GM18511 (cell line): ENCODE data around the gene LVRN.
A peak's percentile ranks its signal among the peaks of the same experiment; 100 is the strongest.

Experiments
- ATAC-seq: cut with Tn5 transposase; IDR thresholded peaks from one replicate; pipeline ENCODE4 v1.9.1; 2021; ENCODE audit warnings: mild to moderate bottlenecking, moderate library complexity; ENCODE audit not compliant: unreplicated experiment

Gene LVRN

DNA sequence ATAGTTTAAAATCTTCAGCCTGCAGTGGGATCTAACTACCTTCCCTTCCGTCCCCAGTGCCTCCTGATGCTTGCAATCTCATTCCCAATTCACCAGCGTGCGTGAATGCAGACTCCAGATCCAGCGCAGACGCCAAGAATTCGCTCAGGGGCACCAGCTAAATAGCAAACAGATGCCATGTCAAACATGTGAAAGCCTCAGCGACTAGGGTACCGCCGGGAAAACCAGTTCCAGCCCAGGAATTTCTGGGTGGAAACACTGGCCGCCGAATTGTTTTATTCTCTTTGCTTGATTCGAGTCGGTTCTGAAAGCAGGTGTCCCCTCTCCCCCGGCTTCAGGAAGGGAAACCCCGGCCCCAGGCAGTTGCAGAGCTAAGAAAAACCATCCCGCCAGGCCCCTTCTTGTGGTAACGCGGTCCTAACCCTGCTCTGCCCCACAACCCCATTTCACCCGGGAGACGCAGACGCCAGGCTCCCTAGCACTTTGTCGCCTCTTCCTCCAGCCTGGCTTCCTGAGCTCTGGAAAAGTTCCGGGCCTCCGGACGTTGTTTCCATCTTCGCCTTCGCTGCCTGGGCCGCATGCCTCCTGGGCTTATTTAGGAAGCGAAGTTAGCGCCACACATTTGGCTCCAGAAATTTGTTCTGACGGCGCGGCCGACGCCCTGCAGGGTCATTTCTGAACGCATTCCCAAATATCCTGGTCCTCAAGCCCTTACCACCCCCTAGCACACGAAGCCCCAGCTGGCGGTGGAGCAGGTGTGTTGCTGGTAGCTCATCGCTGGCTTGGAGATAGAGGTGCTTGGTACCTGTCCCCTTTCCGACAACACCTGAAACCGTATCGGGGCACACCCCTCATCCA, 665 bp upstream of the LVRN start:
- no peak for ATAC-seq

DNA sequence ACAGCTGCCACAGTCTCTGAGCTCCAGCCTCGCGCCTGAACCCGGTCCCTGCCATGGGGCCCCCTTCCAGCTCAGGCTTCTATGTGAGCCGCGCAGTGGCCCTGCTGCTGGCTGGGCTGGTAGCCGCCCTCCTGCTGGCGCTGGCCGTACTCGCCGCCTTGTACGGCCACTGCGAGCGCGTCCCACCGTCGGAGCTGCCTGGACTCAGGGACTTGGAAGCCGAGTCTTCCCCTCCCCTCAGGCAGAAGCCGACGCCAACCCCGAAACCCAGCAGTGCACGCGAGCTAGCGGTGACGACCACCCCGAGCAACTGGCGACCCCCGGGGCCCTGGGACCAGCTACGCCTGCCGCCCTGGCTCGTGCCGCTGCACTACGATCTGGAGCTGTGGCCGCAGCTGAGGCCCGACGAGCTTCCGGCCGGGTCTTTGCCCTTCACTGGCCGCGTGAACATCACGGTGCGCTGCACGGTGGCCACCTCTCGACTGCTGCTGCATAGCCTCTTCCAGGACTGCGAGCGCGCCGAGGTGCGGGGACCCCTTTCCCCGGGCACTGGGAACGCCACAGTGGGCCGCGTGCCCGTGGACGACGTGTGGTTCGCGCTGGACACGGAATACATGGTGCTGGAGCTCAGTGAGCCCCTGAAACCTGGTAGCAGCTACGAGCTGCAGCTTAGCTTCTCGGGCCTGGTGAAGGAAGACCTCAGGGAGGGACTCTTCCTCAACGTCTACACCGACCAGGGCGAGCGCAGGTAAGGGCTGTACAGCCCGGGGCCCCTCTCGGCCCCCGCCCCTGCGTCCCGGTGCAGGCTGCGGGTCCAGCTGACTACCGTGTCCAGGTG, 509 bp downstream of the LVRN start:
- no peak for ATAC-seq

DNA sequence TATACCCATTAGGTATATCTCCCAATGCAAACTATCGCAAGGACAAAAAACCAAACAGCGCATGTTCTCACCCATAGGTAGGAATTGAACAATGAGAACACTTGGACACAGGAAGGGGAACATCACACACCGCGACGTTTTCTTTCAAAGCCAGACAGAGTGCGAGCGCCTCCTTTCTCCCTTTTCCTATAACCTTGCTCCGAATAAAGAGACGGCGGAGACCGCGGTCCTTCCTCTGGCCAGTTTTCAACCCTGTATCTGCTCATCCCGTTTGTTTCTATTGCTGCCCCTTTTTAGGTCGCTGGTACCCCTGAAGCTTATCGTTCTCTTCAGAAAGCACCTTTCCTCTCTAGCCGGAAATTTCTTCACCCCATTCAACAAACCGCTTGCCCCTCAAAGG, 1.3 kb downstream of the LVRN start:
- ATAC-seq: no peak

DNA sequence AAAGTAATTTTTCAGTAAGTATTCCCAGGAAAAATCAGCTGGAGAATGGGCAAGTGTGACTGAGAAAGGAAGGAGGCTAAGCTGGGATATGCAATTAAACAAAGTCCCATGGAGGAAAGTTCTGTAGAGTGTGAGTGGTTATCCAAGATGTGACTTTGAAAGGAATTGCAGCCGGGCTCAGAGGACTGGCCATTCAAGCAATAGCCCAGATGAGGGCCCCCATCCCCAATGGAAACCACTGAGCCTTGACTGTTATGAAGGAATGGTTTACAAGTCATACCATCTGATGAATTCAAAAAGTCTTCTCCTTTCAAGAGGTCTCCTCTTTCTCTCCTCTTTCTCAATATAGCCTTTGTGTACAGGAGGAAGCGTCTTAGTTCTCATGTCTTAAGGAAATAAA, 6.5 kb downstream of the LVRN start:
- no peak for ATAC-seq

DNA sequence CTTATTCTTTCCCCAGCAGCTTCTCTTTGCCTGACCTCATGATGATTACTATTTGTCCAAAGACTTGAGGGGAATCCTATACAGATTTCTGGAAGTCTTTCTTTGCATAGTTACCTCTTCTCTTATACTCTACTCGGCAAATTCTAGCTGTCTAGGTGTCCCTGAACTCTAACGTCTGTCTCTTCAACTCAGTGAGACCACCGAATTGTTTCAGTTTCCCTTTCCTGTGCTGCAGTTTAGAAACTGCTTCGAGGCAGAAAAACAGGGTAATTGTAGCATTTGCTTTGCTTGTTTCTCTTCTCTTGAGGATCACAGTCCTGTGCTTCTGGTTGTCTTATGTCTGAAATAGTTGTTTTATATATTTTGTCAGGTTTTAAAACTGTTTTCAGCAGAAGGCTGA, 14.8 kb downstream of the LVRN start:
- peak; percentile 88 for ATAC-seq

- no peak for ATAC-seq
Observed at GRCh38 chr5:115977988-115978387, 15.7 kb downstream of the LVRN start.

DNA sequence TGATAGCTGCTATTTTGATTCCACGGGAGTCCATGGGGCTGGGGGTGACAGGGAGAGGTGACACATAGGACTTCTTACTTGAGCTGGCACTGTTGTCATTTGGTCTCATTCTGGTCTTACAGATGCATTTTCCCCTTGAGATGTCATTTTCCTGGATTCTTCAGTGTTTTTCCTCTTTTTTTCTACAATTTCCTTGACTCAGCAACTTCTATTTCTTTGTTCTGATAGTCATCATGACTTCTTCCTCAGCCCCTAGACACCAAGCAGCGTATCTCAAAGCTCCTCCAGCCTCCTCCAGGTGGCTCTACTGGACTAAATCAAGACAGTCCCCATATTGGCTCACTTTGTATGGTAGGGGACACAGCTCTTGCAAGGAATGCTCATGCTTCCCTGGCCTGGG, 16.5 kb downstream of the LVRN start:
- ATAC-seq: no peak

- no peak for ATAC-seq
Observed at GRCh38 chr5:115979201-115980041, 17.1 kb downstream of the LVRN start.

GRCh38 chr5:115983519-115983918, 21.2 kb downstream of the LVRN start:
- ATAC-seq: no peak

GRCh38 chr5:115985802-115986757, 23.8 kb downstream of the LVRN start:
- no peak for ATAC-seq

DNA sequence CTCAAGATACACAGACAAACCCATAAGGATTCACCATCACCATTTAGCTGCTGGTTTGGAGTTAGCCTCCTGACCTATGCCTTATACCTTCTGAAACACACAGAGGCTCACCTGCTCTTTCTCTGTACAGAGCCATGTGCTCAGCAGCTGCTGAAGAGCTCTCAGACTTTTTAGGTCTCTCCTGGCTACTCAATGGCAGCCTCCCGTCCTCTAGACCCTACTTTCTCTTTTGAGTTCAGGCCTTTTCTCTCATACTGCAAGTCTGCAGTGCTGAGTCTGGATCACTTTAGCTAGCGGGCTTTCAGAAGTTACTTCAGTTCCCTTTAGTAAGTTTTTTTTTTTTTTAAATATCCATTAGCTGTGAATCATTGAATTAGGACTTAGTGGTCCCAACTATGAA, 25.7 kb downstream of the LVRN start:
- ATAC-seq: no peak

- ATAC-seq: no peak
Observed at GRCh38 chr5:115992848-115993350, 30.6 kb downstream of the LVRN start.

- ATAC-seq: no peak
Observed at GRCh38 chr5:115995351-115995750, 33.1 kb downstream of the LVRN start.

DNA sequence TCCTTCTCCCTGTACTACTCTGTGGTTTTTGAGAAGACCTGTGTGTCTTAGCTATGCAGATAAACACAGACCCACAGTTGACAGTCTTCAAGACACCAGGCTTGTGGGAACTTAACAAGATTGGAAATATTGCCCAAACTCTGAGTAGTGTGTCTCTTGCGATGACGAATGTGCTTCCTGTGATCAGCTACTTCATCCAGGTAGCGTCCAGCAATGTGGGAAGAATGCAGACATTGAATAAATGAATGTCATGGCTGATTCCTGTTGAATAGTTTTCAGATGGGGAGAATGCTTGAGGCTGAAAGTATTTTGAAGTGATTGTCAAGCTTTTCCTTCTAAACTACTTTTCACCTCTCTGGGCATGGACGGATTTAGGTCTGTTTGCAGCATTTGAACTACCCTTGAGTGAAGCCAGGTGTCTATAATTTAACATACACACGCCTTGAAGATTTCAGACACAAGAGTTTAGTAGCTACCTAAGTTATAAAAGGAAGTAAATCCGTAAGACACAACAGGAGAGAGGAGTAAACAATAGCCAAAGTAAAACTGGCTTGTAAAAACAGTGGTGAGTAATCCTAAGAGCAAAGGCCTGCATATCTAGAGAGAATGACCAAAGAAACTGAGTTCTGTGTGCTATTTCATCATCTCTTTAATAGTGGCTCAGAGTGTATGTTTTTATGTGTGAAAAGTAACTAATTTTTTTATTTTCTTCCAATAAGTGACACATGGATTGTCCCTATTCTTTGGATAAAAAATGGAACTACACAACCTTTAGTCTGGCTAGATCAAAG, 40.0 kb downstream of the LVRN start:
- no peak for ATAC-seq

DNA sequence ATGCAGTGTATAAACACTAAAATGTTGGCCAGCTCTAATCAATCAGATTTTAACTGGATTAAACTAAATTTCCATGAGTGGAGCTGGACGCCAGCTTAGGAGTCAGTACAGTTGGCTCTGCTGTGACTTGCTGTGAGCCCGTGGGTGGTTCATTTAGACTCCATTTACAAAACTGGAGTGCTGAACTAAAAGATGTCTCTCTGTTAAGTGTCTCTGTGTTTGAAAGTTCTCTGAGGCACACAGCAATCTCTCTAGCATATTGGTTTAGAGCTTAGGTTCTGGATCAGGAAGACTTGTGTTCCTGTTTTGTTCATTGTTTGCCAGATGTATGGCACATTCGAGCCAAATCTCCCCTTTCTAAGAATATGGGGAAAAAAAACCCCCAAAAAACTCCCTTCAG, 42.0 kb downstream of the LVRN start:
- ATAC-seq: no peak

DNA sequence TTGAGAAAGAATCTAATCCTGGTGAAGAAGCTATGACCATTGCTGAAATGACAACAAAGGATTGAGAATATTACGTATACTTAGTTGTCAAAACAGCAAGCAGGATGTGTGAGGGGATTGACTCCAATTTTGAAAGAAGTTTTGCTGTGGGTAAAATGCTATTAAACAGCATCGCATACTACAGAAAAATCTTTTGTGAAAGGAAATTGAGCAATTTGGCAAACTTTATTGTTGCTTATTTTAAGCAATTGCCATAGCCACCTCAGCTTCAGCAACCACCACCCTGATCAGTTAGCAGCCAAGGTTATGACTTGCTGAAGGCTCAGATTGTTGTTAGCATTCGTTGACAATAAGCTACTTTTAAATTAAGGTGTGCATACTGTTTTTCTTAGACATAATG, 47.5 kb downstream of the LVRN start:
- ATAC-seq: no peak

DNA sequence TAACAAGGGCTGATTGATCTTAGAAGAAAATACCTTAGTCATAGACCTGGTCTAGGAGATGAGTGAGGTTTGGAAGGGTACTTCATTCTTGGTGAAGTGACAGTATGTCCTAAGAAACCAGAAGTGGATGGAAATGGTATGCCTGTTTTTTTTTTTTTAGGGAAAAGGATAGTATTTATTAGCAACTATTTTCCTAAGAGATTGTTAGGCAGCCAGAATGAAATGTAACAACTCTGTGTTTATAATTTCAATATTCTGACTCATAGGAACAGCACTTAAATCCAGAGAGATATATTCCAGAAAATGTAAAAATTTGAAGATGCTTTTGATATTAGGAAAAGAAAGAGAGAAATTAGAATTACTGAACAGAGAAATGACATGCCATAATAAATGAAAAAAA, 48.8 kb downstream of the LVRN start:
- ATAC-seq: no peak

DNA sequence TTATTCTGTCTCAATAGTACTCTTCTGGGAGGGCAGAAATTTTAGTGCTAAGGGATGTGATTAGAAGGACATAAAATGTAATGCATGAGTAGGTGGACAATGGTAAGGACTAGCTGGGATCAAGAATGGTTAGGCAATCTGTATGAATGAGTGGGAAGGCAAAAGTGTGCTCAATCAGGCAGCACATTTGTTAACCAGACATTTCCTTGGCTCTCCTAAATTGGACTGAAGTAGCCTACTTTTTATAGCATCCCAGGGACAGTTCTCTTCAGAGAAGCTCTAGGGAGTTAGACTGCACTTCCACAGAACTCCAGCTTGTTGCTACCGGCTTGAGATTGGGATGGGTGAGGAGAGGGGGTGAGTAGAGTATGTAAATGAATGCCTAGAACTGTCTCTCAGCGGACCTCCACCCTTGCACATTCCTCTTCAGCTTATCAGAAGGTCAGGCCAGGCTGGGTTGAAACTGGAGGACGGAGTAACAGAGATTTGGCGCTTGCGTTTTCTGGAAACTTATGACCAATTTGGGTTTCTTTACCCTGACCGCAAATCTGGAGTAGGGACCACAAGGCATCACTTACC, 51.0 kb downstream of the LVRN start:
- ATAC-seq: no peak

GRCh38 chr5:116013936-116014335, 51.7 kb downstream of the LVRN start:
- ATAC-seq: no peak
